Breast epithelium (tissue), 4 donors: ENCODE measurements around the gene ASAH2. TPM values are rescaled to one million over a fixed set of nuclear protein-coding genes. Genes with fewer than 3 reads are reported as not detected.
"Not testable (repeated sequence)": the region's sequence is repeated elsewhere in the genome, so short reads cannot be mapped to it uniquely, and the experiment has no call there.

Experiments
- DNase-seq, 2 donors: peaks; one replicate each; pipeline ENCODE4 v3.0.0-alpha.2; 2019; ENCODE audit warnings: low spot score in 2 of 2
- H3K27ac ChIP-seq, 2 donors: fragments of 200-600 bp; sonication (generic) in 1 of 2; one replicate each; pipeline ENCODE4 v1.5.1; 2016 to 2019; ENCODE audit warnings: mild to moderate bottlenecking in 1 of 2
- H3K27me3 ChIP-seq, 2 donors: fragments of 200-600 bp; sonication (generic) in 1 of 2; one replicate each; pipeline versions ENCODE4 v1.5.1 to v1.6.0; 2017 to 2019; ENCODE audit warnings: control low read depth in 1 of 2, mild to moderate bottlenecking in 1 of 2
- H3K36me3 ChIP-seq: fragments of 200-600 bp; one replicate; pipeline ENCODE4 v1.5.1; 2019
- H3K4me1 ChIP-seq, 2 donors: fragments of 200-600 bp; sonication (generic); one replicate each; pipeline ENCODE4 v1.5.1; 2016 to 2019; ENCODE audit warnings: control low read depth in 1 of 2
- H3K4me3 ChIP-seq, 3 donors: fragments of 200-600 bp; sonication (generic); 1 replicate in 2 of 3; 2 replicates in 1 of 3; pipeline ENCODE4 v1.5.1; 2016 to 2019; ENCODE audit warnings: mild to moderate bottlenecking in 3 of 3, moderate library complexity in 2 of 3
- H3K9me3 ChIP-seq, 2 donors: fragments of 200-600 bp; sonication (generic) in 1 of 2; one replicate each; pipeline ENCODE4 v1.5.1; 2016 to 2019; ENCODE audit warnings: control low read depth in 1 of 2
- POLR2A ChIP-seq: fragments of 450-650 bp; IDR thresholded peaks from one replicate; pipeline ENCODE4 v1.6.1; 2016; ENCODE audit warnings: antibody characterized with exemption, mild to moderate bottlenecking, moderate library complexity
- POLR2AphosphoS5 ChIP-seq, 3 donors: sonication (generic); formaldehyde crosslinking; IDR thresholded peaks; one replicate each; pipeline ENCODE4 v1.6.1; 2017; ENCODE audit warnings: antibody characterized with exemption in 3 of 3
- intact Hi-C: fragments of 100-400 bp; cut with DNase I; formaldehyde crosslinking; loops from one replicate; pipeline ENCODE4 v1.15.1; 2023; ENCODE audit warnings: low total_unique reads
- total RNA-seq, 3 donors: library from RNA; depleted of rRNA; stranded (reverse); fragments of >200 nt; gene quantifications; one replicate each; pipeline ENCODE4 v1.1.0, GENCODE V29; 2016
- TF ChIP-seq, protein P1 (sequence below), 3 donors: fragments of 450-650 bp; IDR thresholded peaks; one replicate each; pipeline ENCODE4 v1.5.1; 2016 to 2017; ENCODE audit warnings: antibody characterized with exemption in 3 of 3, mild to moderate bottlenecking in 3 of 3, moderate library complexity in 3 of 3

Gene ASAH2
- total RNA-seq, 3 donors from 2014 or later, result 0.32 to 0.59 (median 0.33) TPM

DNA sequence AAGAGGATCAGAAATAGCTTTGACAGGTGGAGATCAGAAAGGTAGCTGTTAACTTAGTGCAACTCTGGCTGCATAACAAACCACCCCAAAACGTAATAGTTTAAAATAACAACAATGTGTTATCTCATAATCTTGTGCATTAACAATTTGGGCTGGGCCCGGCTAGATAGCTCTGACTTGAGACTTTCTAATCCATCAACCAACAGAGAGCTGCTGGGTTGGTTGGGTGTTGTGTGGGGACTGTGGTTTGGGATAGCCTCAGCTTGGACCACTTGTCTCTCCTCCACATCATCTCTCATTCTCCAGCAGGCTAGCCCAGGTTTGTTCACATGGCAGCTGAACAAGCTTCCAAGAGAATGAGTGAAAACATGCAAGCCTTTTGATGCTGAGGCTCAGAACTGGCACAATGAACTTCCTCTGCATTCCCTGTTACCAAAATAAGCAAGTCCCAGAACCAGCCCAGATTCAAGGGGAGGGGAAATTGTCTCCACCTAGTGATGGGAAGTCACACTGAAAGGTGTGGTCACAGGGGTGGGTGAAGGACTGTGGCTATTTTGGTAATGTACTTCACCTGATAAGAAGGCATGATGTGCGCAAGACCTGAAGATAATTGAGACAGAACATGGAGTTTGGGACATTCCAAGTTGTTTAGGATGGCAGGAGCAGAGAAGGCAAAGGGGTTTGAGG is 20.4 kb upstream of the ASAH2 start:
- intact Hi-C loops, result no loop called here
- TF ChIP-seq POLR2A, result no peak
- TF ChIP-seq, protein P1, sequence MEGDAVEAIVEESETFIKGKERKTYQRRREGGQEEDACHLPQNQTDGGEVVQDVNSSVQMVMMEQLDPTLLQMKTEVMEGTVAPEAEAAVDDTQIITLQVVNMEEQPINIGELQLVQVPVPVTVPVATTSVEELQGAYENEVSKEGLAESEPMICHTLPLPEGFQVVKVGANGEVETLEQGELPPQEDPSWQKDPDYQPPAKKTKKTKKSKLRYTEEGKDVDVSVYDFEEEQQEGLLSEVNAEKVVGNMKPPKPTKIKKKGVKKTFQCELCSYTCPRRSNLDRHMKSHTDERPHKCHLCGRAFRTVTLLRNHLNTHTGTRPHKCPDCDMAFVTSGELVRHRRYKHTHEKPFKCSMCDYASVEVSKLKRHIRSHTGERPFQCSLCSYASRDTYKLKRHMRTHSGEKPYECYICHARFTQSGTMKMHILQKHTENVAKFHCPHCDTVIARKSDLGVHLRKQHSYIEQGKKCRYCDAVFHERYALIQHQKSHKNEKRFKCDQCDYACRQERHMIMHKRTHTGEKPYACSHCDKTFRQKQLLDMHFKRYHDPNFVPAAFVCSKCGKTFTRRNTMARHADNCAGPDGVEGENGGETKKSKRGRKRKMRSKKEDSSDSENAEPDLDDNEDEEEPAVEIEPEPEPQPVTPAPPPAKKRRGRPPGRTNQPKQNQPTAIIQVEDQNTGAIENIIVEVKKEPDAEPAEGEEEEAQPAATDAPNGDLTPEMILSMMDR (IDR thresholded peaks at IDR 0.05), result no peak
- no peak for TF ChIP-seq POLR2AphosphoS5 (IDR thresholded peaks at IDR 0.05)
- no peaks in the 10 kb centered on the region for H3K4me1 ChIP-seq
- H3K27me3 ChIP-seq, result peaks cover 0 to 3% of the 10 kb centered on the region in 2 donors
- H3K4me3 ChIP-seq, result no peak overlapping the region
- no peak overlapping the region for H3K27ac ChIP-seq
- no peaks in the 10 kb centered on the region for H3K9me3 ChIP-seq
- no peak for DNase-seq
- H3K36me3 ChIP-seq, result no peaks in the 10 kb centered on the region

DNA sequence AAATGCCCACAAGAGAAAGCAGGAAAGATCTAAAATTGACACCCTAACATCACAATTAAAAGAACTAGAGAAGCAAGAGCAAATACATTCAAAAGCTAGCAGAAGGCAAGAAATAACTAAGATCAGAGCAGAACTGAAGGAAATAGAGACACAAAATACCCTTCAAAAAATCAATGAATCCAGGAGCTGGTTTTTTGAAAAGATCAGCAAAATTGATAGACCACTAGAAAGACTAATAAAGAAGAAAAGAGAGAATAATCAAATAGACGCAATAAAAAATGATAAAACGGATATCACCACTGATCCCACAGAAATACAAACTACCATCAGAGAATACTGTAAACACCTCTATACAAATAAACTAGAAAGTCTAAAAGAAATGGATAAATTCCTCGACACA is 16.6 kb upstream of the ASAH2 start:
- H3K27ac ChIP-seq, H3K36me3 ChIP-seq, H3K4me3 ChIP-seq, H3K9me3 ChIP-seq, H3K27me3 ChIP-seq, DNase-seq, H3K4me1 ChIP-seq, intact Hi-C loops: not testable (repeated sequence)

DNA sequence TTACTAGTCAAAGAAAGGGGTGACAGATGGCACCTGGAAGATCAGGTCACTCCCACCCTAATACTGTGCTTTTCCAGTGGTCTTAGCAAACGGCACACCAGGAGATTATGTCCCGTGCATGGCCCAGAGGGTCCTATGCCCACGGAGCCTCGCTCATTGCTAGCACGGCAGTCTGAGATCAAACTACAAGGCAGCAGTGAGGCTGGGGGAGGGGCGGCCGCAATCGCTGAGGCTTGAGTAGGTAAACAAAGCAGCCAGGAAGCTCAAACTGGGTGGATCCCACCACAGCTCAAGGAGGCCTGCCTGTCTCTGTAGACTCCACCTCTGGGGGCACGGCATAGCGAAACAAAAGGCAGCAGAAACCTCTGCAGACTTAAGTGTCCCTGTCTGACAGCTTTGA is 11.3 kb upstream of the ASAH2 start:
- H3K4me3 ChIP-seq, H3K9me3 ChIP-seq, H3K27ac ChIP-seq, H3K4me1 ChIP-seq, DNase-seq, H3K27me3 ChIP-seq, H3K36me3 ChIP-seq, intact Hi-C loops: not testable (repeated sequence)

DNA sequence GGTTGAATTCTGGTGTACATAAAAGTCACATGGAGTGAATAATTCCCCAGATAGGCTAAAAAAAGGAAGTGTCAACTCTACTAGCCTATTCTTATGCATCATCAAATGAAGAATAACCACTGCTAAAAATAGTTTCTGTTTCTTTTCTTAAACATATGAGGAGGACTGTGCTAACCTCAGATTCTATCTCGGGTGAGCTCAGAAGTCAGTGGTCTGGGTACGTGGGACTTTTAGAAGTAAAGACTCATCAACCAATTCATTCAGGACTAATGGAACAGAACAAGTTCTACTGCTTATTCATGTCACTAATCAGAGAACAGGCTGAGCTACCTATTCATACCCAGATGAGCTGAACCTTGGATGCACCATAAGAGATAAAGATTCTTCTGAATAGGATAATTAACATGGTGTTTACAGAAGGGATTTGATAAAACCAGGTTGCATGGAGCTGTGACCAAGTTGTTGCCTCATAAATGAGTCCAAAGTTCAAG is 9.5 kb upstream of the ASAH2 start:
- intact Hi-C loops, result no loop called here
- DNase-seq, result no peak
- H3K27me3 ChIP-seq, result no peaks in the 10 kb centered on the region
- H3K27ac ChIP-seq, result no peak overlapping the region
- no peak overlapping the region for H3K4me3 ChIP-seq
- TF ChIP-seq, protein P1 (IDR thresholded peaks at IDR 0.05), result no peak
- no peak for TF ChIP-seq POLR2A
- H3K4me1 ChIP-seq, result no peaks in the 10 kb centered on the region
- no peaks in the 10 kb centered on the region for H3K9me3 ChIP-seq
- no peaks in the 10 kb centered on the region for H3K36me3 ChIP-seq

DNA sequence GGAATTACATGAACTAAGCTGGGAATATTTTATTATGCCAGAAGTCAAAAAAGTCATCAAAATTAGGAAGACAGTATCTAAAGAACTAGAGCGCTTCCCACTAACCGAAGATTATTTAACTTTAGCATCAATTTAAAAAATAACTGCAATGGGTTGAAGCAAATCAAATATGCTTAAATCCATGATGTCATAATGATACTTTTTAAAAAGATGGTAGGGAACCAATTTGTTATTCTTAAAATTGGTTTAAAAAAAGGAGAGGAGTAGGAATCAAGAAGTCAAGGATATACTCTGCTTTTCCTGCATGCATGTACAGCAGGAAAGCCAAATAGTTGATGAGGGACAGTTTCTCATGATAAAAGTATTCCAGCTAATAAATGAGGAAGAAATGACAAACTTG is 3.2 kb upstream of the ASAH2 start:
- Histone ChIP-seq H3K27me3 (no peaks in the 10 kb centered on the region), H3K27ac (no peak overlapping the region), H3K36me3 (no peaks in the 10 kb centered on the region), H3K4me1 (no peaks in the 10 kb centered on the region), H3K9me3 (no peaks in the 10 kb centered on the region), H3K4me3 (no peak overlapping the region)
- intact Hi-C loops, result no loop called here
- TF ChIP-seq POLR2A (no peak), POLR2AphosphoS5 (IDR thresholded peaks at IDR 0.05) (no peak)
- TF ChIP-seq, protein P1 (IDR thresholded peaks at IDR 0.05), result no peak
- no peak for DNase-seq

DNA sequence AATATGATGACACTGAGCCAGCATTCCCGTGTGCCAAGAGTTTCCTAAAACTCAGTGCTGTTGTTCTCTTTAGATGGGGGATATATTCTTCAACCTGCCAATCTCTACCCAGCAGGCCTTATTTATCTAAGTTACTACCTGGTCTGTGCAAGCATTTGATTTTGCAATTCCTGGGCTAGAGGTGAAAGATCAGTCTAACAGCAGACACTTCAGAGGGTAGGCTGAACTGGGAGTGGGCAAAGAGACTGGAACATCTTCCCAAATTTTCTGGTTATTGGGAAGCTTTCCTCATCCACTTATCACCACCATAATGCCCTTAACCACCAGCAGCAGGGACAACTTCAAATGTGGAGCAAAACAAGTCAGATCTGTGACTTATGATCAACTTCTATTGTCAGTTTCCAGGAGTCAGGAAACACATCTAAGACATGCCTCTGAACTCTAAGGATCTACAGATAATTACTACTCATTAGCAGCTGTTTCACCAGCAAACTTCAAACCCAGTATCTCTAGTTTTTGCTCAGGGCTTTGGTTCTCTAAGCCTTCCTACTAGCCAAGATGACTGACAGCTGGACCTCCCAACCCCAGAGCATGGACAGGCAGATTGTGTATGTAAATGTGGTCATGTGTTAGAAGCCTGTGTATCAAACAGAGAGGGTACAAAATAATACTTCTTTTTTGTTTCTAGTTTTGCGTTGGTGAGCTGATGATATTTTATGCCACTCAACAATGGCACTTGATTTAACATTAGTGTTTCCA is 1.0 kb downstream of the ASAH2 start:
- no peaks in the 10 kb centered on the region for H3K36me3 ChIP-seq
- H3K27me3 ChIP-seq, result no peaks in the 10 kb centered on the region
- H3K4me1 ChIP-seq, result no peaks in the 10 kb centered on the region
- no peaks in the 10 kb centered on the region for H3K9me3 ChIP-seq
- intact Hi-C loops, result no loop called here
- TF ChIP-seq, protein P1 (IDR thresholded peaks at IDR 0.05), result no peak
- TF ChIP-seq POLR2AphosphoS5 (IDR thresholded peaks at IDR 0.05) (no peak), POLR2A (no peak)
- H3K27ac ChIP-seq, result no peak overlapping the region
- no peak overlapping the region for H3K4me3 ChIP-seq
- no peak for DNase-seq
